B cell (primary cell): ENCODE results near the gene UTP15.

ENCODE experiments used
- EZH2 ChIP-seq: IDR thresholded peaks from 2 replicates; pipeline ENCODE4 v1.6.1; 2012; ENCODE audit warnings: borderline replicate concordance, low read depth, mild to moderate bottlenecking, moderate library complexity, low read length; ENCODE audit not compliant: insufficient read depth, poor library complexity, severe bottlenecking
- TF ChIP-seq, protein P1 (sequence below): fragments of 200-600 bp; IDR thresholded peaks from one replicate; pipeline ENCODE4 v1.8.0; 2022; ENCODE audit warnings: antibody characterized with exemption, mild to moderate bottlenecking

GRCh38 chr5:73623060-73623459, 57.5 kb downstream of the UTP15 start:
- TF ChIP-seq, protein P1, sequence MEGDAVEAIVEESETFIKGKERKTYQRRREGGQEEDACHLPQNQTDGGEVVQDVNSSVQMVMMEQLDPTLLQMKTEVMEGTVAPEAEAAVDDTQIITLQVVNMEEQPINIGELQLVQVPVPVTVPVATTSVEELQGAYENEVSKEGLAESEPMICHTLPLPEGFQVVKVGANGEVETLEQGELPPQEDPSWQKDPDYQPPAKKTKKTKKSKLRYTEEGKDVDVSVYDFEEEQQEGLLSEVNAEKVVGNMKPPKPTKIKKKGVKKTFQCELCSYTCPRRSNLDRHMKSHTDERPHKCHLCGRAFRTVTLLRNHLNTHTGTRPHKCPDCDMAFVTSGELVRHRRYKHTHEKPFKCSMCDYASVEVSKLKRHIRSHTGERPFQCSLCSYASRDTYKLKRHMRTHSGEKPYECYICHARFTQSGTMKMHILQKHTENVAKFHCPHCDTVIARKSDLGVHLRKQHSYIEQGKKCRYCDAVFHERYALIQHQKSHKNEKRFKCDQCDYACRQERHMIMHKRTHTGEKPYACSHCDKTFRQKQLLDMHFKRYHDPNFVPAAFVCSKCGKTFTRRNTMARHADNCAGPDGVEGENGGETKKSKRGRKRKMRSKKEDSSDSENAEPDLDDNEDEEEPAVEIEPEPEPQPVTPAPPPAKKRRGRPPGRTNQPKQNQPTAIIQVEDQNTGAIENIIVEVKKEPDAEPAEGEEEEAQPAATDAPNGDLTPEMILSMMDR, result no peak
- no peak for TF ChIP-seq EZH2
